ENCODE results near the gene TMEFF2.

DNA sequence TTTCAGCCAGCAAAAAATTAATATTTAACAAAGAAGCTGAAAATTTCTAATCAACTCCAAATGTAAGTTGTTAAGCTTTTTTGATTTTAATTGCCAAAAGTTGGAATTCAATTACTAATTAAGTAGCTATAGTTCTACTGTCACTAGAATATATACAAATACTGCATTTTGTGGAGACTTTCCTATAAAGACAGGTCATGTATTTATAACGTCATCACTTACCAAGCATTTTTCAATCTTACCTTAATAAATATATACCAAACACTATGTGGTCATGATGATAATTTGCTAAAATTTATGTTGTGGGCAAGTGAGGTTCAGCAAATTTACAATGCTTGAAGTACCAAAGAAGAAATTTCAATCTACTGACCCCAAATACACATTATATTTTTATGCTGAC, 24.2 kb upstream of the TMEFF2 start:
- TF ChIP-seq, protein P1, sequence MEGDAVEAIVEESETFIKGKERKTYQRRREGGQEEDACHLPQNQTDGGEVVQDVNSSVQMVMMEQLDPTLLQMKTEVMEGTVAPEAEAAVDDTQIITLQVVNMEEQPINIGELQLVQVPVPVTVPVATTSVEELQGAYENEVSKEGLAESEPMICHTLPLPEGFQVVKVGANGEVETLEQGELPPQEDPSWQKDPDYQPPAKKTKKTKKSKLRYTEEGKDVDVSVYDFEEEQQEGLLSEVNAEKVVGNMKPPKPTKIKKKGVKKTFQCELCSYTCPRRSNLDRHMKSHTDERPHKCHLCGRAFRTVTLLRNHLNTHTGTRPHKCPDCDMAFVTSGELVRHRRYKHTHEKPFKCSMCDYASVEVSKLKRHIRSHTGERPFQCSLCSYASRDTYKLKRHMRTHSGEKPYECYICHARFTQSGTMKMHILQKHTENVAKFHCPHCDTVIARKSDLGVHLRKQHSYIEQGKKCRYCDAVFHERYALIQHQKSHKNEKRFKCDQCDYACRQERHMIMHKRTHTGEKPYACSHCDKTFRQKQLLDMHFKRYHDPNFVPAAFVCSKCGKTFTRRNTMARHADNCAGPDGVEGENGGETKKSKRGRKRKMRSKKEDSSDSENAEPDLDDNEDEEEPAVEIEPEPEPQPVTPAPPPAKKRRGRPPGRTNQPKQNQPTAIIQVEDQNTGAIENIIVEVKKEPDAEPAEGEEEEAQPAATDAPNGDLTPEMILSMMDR (conservative IDR thresholded peaks at IDR 0.05; ENCODE audit: low read depth in 2 of 2) = no peak
- no peak for TF ChIP-seq EZH2 (IDR thresholded peaks at IDR 0.05; ENCODE audit: low read depth, unreplicated experiment)
- TF ChIP-seq EZH2phosphoT487 (IDR thresholded peaks at IDR 0.05; ENCODE audit: unreplicated experiment) = no peak
- TF ChIP-seq, protein P2, sequence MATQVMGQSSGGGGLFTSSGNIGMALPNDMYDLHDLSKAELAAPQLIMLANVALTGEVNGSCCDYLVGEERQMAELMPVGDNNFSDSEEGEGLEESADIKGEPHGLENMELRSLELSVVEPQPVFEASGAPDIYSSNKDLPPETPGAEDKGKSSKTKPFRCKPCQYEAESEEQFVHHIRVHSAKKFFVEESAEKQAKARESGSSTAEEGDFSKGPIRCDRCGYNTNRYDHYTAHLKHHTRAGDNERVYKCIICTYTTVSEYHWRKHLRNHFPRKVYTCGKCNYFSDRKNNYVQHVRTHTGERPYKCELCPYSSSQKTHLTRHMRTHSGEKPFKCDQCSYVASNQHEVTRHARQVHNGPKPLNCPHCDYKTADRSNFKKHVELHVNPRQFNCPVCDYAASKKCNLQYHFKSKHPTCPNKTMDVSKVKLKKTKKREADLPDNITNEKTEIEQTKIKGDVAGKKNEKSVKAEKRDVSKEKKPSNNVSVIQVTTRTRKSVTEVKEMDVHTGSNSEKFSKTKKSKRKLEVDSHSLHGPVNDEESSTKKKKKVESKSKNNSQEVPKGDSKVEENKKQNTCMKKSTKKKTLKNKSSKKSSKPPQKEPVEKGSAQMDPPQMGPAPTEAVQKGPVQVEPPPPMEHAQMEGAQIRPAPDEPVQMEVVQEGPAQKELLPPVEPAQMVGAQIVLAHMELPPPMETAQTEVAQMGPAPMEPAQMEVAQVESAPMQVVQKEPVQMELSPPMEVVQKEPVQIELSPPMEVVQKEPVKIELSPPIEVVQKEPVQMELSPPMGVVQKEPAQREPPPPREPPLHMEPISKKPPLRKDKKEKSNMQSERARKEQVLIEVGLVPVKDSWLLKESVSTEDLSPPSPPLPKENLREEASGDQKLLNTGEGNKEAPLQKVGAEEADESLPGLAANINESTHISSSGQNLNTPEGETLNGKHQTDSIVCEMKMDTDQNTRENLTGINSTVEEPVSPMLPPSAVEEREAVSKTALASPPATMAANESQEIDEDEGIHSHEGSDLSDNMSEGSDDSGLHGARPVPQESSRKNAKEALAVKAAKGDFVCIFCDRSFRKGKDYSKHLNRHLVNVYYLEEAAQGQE (IDR thresholded peaks at IDR 0.05; ENCODE audit: unreplicated experiment) = no peak
- no peak for TF ChIP-seq POLR2AphosphoS5 (IDR thresholded peaks at IDR 0.05; ENCODE audit: low read depth)
